NCI-H2196 (cell line): ENCODE measurements around the gene CFAP410.
"Not testable (repeated sequence)": the region's sequence is repeated elsewhere in the genome, so short reads cannot be mapped to it uniquely, and the experiment has no call there.

Experiments
- DNase-seq: peaks from one replicate; lab custom pipeline; 2025; ENCODE audit not compliant: unreplicated experiment; lab: John Stamatoyannopoulos, UW

The CFAP410 gene

GRCh38 chr21:44351535-44352252, 12.5 kb upstream of the CFAP410 start:
- DNase-seq, result no peak

GRCh38 chr21:44350773-44351481, 11.7 kb upstream of the CFAP410 start:
- DNase-seq, result no peak

GRCh38 chr21:44349847-44350772, 10.9 kb upstream of the CFAP410 start:
- DNase-seq, result no peak

GRCh38 chr21:44349416-44349846, 10.2 kb upstream of the CFAP410 start:
- DNase-seq, result no peak

GRCh38 chr21:44348861-44349260, 9.7 kb upstream of the CFAP410 start:
- no peak for DNase-seq

- DNase-seq, result peak; percentile 69
These were observed 8.8 kb upstream of the CFAP410 start for GRCh38 chr21:44347911-44348451.

GRCh38 chr21:44345495-44345894, 6.3 kb upstream of the CFAP410 start:
- no peak for DNase-seq

- DNase-seq, result no peak
These were observed 5.5 kb upstream of the CFAP410 start for GRCh38 chr21:44344541-44345183.

GRCh38 chr21:44342981-44343380, 3.8 kb upstream of the CFAP410 start:
- not testable (repeated sequence) for DNase-seq

- DNase-seq, result not testable (repeated sequence)
These were observed 2.7 kb upstream of the CFAP410 start for GRCh38 chr21:44341726-44342458.

- peak; percentile 43 for DNase-seq
These were observed 972 bp downstream of the CFAP410 start for GRCh38 chr21:44337941-44338895.

GRCh38 chr21:44337449-44337848, 1.7 kb downstream of the CFAP410 start:
- DNase-seq, result no peak

GRCh38 chr21:44335266-44336059, 3.7 kb downstream of the CFAP410 start:
- DNase-seq, result no peak

GRCh38 chr21:44334329-44335030, 4.7 kb downstream of the CFAP410 start:
- no peak for DNase-seq

GRCh38 chr21:44333509-44334328, 5.5 kb downstream of the CFAP410 start:
- no peak for DNase-seq

- DNase-seq, result no peak
These were observed 6.2 kb downstream of the CFAP410 start for GRCh38 chr21:44332965-44333364.

GRCh38 chr21:44332383-44332782, 6.8 kb downstream of the CFAP410 start:
- no peak for DNase-seq
